A549 (cell line): ENCODE data around the gene ZBTB49. TPM values are rescaled to one million over a fixed set of nuclear protein-coding genes. Genes with fewer than 3 reads are reported as not detected.
A peak's percentile ranks its signal among the peaks of the same experiment; 100 is the strongest.

Source experiments
- ATAC-seq, 2 experiments: fragments of 200-7000 bp in 1 of 2; fragments of >200 bp in 1 of 2; cut with Nextera tagmentation in 1 of 2; cut with Tn5 transposase in 1 of 2; 3 replicates each; pipeline versions ENCODE4 v1.8.0 to v1.9.1; 2018 to 2020; ENCODE audit warnings: mild to moderate bottlenecking in 1 of 2, moderate library complexity in 1 of 2
- CTCF ChIA-PET: fragments of 300-600 bp; sonication (Branson Sonifier 250); formaldehyde crosslinking; extraction: SDS; loops from one replicate; lab custom pipeline; 2021; ENCODE audit warnings: antibody characterized with exemption, inconsistent platforms; lab: Yijun Ruan, JAX
- POLR2A ChIA-PET: fragments of 350-600 bp; formaldehyde crosslinking; extraction: SDS; loops from one replicate; lab custom pipeline; 2021; ENCODE audit warnings: antibody characterized with exemption, inconsistent platforms; lab: Yijun Ruan, JAX
- DNase-seq, 2 experiments: peaks; one replicate each; pipeline versions ENCODE4 v3.0.0 to v3.0.0-alpha.2; 2011 to 2016; ENCODE audit warnings: low read depth in 1 of 2, low spot score in 1 of 2
- FAIRE-seq: peaks from 2 replicates; lab custom pipeline; 2011; peaks lifted over from hg19 to GRCh38; lab: Jason Lieb, UNC
- H3K27ac ChIP-seq, 2 experiments: fragments of >200 bp; sonication (Bioruptor Twin); formaldehyde crosslinking; 3 replicates each; pipeline ENCODE4 v1.5.1; 2016 to 2017
- H3K4me1 ChIP-seq: fragments of >200 bp; sonication (Bioruptor Twin); formaldehyde crosslinking; 3 replicates; pipeline ENCODE4 v1.6.1; 2016
- H3K4me2 ChIP-seq: fragments of >200 bp; sonication (Bioruptor Twin); formaldehyde crosslinking; 3 replicates; pipeline ENCODE4 v1.6.1; 2016
- H3K4me3 ChIP-seq: fragments of >200 bp; sonication (Bioruptor Twin); formaldehyde crosslinking; 3 replicates; pipeline ENCODE4 v1.5.1; 2016
- H3K9me3 ChIP-seq: fragments of >200 bp; sonication (Bioruptor Twin); formaldehyde crosslinking; 3 replicates; pipeline ENCODE4 v1.6.1; 2016
- CBX8 ChIP-seq: fragments of 200-600 bp; sonication (generic); IDR thresholded peaks from 2 replicates; pipeline ENCODE4 v1.6.1; 2016
- CEBPB ChIP-seq, 2 experiments: fragments of >200 bp in 1 of 2; sonication (Bioruptor Twin) in 1 of 2; formaldehyde crosslinking in 1 of 2; IDR thresholded peaks; 2 replicates each; pipeline ENCODE4 v1.6.1; 2012 to 2016
- CHD4 ChIP-seq: fragments of 200-600 bp; sonication (generic); IDR thresholded peaks from 2 replicates; pipeline ENCODE4 v1.6.1; 2016; ENCODE audit warnings: antibody characterized with exemption, mild to moderate bottlenecking, borderline replicate concordance
- EHF ChIP-seq: fragments of 250-450 bp; sonication (Bioruptor Pico); IDR thresholded peaks from 2 replicates; pipeline ENCODE4 v1.5.0; 2020; ENCODE audit warnings: mild to moderate bottlenecking
- EP300 ChIP-seq, 2 experiments: fragments of >200 bp; sonication (Bioruptor Twin); formaldehyde crosslinking; IDR thresholded peaks; 2 replicates in 1 of 2; 3 replicates in 1 of 2; pipeline ENCODE4 v1.6.1; 2016 to 2017
- ESRRA ChIP-seq: fragments of 150-350 bp; IDR thresholded peaks from 2 replicates; pipeline ENCODE4 v1.6.1; 2014; ENCODE audit warnings: mild to moderate bottlenecking, low read length, borderline replicate concordance
- GATA3 ChIP-seq: IDR thresholded peaks from 2 replicates; pipeline ENCODE4 v1.6.1; 2012; ENCODE audit warnings: borderline replicate concordance
- HDAC2 ChIP-seq: fragments of 200-600 bp; sonication (generic); IDR thresholded peaks from 2 replicates; pipeline ENCODE4 v1.6.1; 2016
- HEYL ChIP-seq: fragments of 250-450 bp; sonication (Bioruptor Pico); IDR thresholded peaks from 2 replicates; pipeline ENCODE4 v1.8.0; 2021; ENCODE audit warnings: mild to moderate bottlenecking, moderate library complexity
- HOXB5 ChIP-seq: fragments of 250-450 bp; sonication (Bioruptor Pico); IDR thresholded peaks from 2 replicates; pipeline ENCODE4 v1.5.0; 2020; ENCODE audit warnings: mild to moderate bottlenecking, moderate library complexity
- JUNB ChIP-seq: fragments of >200 bp; sonication (Bioruptor Twin); formaldehyde crosslinking; IDR thresholded peaks from 2 replicates; pipeline ENCODE4 v1.6.1; 2016
- MAFK ChIP-seq: fragments of 450-650 bp; IDR thresholded peaks from 2 replicates; pipeline ENCODE4 v1.6.1; 2014; ENCODE audit not compliant: partially characterized antibody
- NR3C1 ChIP-seq: fragments of >200 bp; sonication (Bioruptor Twin); formaldehyde crosslinking; IDR thresholded peaks from 3 replicates; pipeline ENCODE4 v1.6.1; 2017
- PHF8 ChIP-seq: fragments of 200-600 bp; sonication (generic); IDR thresholded peaks from 2 replicates; pipeline ENCODE4 v1.6.1; 2016; ENCODE audit warnings: low read depth, mild to moderate bottlenecking, antibody characterized with exemption, moderate library complexity, borderline replicate concordance
- POLR2AphosphoS2 ChIP-seq: conservative IDR thresholded peaks from 2 replicates; pipeline ENCODE4 v1.6.1; 2012; ENCODE audit warnings: low read length, improper control_type of control experiment, inconsistent platforms
- RAD21 ChIP-seq, 2 experiments: fragments of >200 bp in 1 of 2; sonication (Bioruptor Twin) in 1 of 2; formaldehyde crosslinking in 1 of 2; IDR thresholded peaks in 1 of 2; conservative IDR thresholded peaks in 1 of 2; 2 replicates in 1 of 2; 3 replicates in 1 of 2; pipeline ENCODE4 v1.6.1; 2012 to 2018; ENCODE audit warnings: inconsistent platforms in 1 of 2
- RCOR1 ChIP-seq: fragments of 150-350 bp; IDR thresholded peaks from 2 replicates; pipeline ENCODE4 v1.6.1; 2014; ENCODE audit warnings: antibody characterized with exemption, low read length, low read depth
- SMC3 ChIP-seq: fragments of >200 bp; sonication (Bioruptor Twin); formaldehyde crosslinking; IDR thresholded peaks from 3 replicates; pipeline ENCODE4 v1.6.1; 2018; ENCODE audit warnings: inconsistent platforms
- SREBF2 ChIP-seq: fragments of 450-650 bp; IDR thresholded peaks from 2 replicates; pipeline ENCODE4 v1.6.1; 2014; ENCODE audit warnings: mild to moderate bottlenecking, moderate library complexity
- TP53 ChIP-seq: fragments of 250-450 bp; sonication (Bioruptor Pico); IDR thresholded peaks from 2 replicates; pipeline ENCODE4 v1.5.0; 2021; ENCODE audit warnings: mild to moderate bottlenecking, moderate library complexity
- ZC3H11A ChIP-seq: fragments of 450-650 bp; IDR thresholded peaks from 2 replicates; pipeline ENCODE4 v1.6.1; 2014; ENCODE audit warnings: antibody characterized with exemption, mild to moderate bottlenecking
- ZNF302 ChIP-seq: fragments of 250-450 bp; sonication (Bioruptor Pico); IDR thresholded peaks from 2 replicates; pipeline ENCODE4 v1.9.0; 2021; ENCODE audit warnings: inconsistent platforms, mild to moderate bottlenecking, moderate library complexity
- WGBS: methylation state at CpG from one replicate; pipeline ENCODE4 v1.1.6; 2017; ENCODE audit errors: missing lambda C conversion rate; 5-methylcytosine and 5-hydroxymethylcytosine counted together
- polyA plus RNA-seq, 4 experiments: library from polyadenylated mRNA; depleted of rRNA in 3 of 4; stranded (reverse); fragments of >200 nt; fragmentation: RNase III in 1 of 4; extraction: RNeasy Plus Mini Kit Qiagen cat#74134 plus additional on column Dnase treatment in 1 of 4; gene quantifications; 2 replicates in 3 of 4; 3 replicates in 1 of 4; pipeline ENCODE4 v1.2.3, GENCODE V29; 2011 to 2017
- TF ChIP-seq, protein P1 (sequence below): fragments of >200 bp; sonication (Bioruptor Twin); formaldehyde crosslinking; IDR thresholded peaks from 3 replicates; pipeline ENCODE4 v1.5.1; 2016
- TF ChIP-seq, protein P2 (sequence below): fragments of 150-350 bp; IDR thresholded peaks from 2 replicates; pipeline ENCODE4 v1.6.1; 2014; ENCODE audit warnings: low read depth, mild to moderate bottlenecking, low read length
- TF ChIP-seq, protein P3 (sequence below): IDR thresholded peaks from 2 replicates; pipeline ENCODE4 v1.6.1; 2012
- TF ChIP-seq, protein P4 (sequence below): fragments of 250-450 bp; sonication (Bioruptor Pico); IDR thresholded peaks from 2 replicates; pipeline ENCODE4 v1.5.0; 2021; ENCODE audit warnings: mild to moderate bottlenecking, moderate library complexity, borderline replicate concordance

Gene ZBTB49
- polyA plus RNA-seq, 2 of the 4 experiments (the other 2 are of a cell fraction): 1.9 to 3.1 TPM

DNA sequence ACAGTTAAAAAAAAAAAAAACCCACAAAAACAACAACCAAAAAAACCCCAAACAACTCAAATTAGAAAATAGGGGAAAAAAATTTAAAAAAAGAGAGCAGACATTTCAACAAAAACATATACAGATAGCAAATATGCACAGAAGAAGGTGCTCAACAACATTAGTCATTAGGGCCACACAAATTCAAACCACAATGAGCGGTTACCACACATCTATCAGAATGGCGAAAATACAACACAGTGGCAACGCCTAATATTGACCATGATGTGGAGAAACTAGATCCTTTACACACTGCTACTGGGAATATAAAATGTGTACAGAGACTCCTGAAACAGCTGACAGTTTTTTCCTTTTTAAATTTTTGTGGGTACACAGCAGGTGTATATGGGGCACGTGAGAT, 19.5 kb upstream of the ZBTB49 start:
- no peak for ATAC-seq
- Histone ChIP-seq H3K9me3 (no peaks in the 10 kb centered on the region), H3K27ac (no peak overlapping the region), H3K4me3 (no peak overlapping the region), H3K4me2 (no peak overlapping the region), H3K4me1 (no peaks in the 10 kb centered on the region)
- no peak for FAIRE-seq
- WGBS: 81% methylated on average over 4 of the region's 4 CpGs
- ChIA-PET POLR2A (no interaction called here), CTCF (interaction anchor here (1.1 kb wide), 1 partner anchor 12 kb away, joined by 3 read pairs; no protein-coding TSS in a partner anchor)
- TF ChIP-seq PHF8: no peak
- TF ChIP-seq, protein P1, sequence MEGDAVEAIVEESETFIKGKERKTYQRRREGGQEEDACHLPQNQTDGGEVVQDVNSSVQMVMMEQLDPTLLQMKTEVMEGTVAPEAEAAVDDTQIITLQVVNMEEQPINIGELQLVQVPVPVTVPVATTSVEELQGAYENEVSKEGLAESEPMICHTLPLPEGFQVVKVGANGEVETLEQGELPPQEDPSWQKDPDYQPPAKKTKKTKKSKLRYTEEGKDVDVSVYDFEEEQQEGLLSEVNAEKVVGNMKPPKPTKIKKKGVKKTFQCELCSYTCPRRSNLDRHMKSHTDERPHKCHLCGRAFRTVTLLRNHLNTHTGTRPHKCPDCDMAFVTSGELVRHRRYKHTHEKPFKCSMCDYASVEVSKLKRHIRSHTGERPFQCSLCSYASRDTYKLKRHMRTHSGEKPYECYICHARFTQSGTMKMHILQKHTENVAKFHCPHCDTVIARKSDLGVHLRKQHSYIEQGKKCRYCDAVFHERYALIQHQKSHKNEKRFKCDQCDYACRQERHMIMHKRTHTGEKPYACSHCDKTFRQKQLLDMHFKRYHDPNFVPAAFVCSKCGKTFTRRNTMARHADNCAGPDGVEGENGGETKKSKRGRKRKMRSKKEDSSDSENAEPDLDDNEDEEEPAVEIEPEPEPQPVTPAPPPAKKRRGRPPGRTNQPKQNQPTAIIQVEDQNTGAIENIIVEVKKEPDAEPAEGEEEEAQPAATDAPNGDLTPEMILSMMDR: no peak
- TF ChIP-seq HOXB5: no peak
- TF ChIP-seq EHF (CRISPR knock-in tag): no peak
- no peak for TF ChIP-seq RCOR1
- TF ChIP-seq, protein P2, sequence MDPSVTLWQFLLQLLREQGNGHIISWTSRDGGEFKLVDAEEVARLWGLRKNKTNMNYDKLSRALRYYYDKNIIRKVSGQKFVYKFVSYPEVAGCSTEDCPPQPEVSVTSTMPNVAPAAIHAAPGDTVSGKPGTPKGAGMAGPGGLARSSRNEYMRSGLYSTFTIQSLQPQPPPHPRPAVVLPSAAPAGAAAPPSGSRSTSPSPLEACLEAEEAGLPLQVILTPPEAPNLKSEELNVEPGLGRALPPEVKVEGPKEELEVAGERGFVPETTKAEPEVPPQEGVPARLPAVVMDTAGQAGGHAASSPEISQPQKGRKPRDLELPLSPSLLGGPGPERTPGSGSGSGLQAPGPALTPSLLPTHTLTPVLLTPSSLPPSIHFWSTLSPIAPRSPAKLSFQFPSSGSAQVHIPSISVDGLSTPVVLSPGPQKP: no peak
- TF ChIP-seq SREBF2: no peak
- DNase-seq: no peak

DNA sequence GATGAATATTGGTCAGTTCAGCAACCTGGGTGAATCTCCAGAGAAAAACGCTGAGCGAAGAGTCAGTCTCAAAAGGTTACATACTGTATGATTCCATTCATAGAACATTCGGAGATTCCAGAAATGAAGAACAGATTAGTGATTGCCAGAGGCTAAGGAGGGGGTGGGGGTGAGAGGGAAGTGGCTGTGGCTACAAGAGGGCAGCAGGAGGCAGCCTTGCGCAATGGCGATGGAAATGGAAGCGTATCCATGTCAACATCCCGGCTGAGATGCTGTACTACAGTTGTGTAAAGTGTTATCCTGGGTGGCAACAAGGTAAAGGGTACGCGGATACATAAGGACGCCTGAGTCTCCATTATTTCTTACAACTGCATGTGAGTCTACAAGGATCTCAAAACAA, 18.1 kb upstream of the ZBTB49 start:
- FAIRE-seq (no peak), ATAC-seq (no peak), DNase-seq (peak in 1 of 2 experiments; percentile 12)
- no peak overlapping the region for H3K27ac ChIP-seq
- H3K4me1 ChIP-seq: no peaks in the 10 kb centered on the region
- no peak overlapping the region for H3K4me2 ChIP-seq
- 87% methylated on average over 10 of the region's 10 CpGs for WGBS
- TF ChIP-seq HEYL: no peak
- no peak for TF ChIP-seq ESRRA
- TF ChIP-seq CEBPB (IDR thresholded peaks at IDR 0.05): peak in 1 of 2 experiments; percentile 73; a peak in 2 of 4 replicates
- TF ChIP-seq POLR2AphosphoS2: no peak
- no peak for TF ChIP-seq NR3C1
- no peak for TF ChIP-seq ZNF302 (CRISPR knock-in tag)
- TF ChIP-seq RAD21 (conservative IDR thresholded peaks at IDR 0.05 in 1 of 2, IDR thresholded peaks at IDR 0.05 in 1 of 2): no peak
- no peaks in the 10 kb centered on the region for H3K9me3 ChIP-seq
- ChIA-PET CTCF (interaction anchor here (0.8 kb wide), 1 partner anchor 12 kb away, joined by 4 read pairs; no protein-coding TSS in a partner anchor), POLR2A (no interaction called here)
- H3K4me3 ChIP-seq: no peak overlapping the region

- Histone ChIP-seq H3K4me1 (no peaks in the 10 kb centered on the region), H3K9me3 (no peaks in the 10 kb centered on the region), H3K27ac (no peak overlapping the region), H3K4me3 (no peak overlapping the region), H3K4me2 (no peak overlapping the region)
- 94% methylated on average over 14 of the region's 14 CpGs for WGBS
- DNase-seq (no peak), FAIRE-seq (no peak), ATAC-seq (no peak)
- ChIA-PET POLR2A (no interaction called here), CTCF (interaction anchor here (0.7 kb wide), 1 partner anchor 9 kb away, joined by 3 read pairs; no protein-coding TSS in a partner anchor)
- TF ChIP-seq TP53 (CRISPR knock-in tag): no peak
Measured at GRCh38 chr4:4274226-4274625, 15.8 kb upstream of the ZBTB49 start.

DNA sequence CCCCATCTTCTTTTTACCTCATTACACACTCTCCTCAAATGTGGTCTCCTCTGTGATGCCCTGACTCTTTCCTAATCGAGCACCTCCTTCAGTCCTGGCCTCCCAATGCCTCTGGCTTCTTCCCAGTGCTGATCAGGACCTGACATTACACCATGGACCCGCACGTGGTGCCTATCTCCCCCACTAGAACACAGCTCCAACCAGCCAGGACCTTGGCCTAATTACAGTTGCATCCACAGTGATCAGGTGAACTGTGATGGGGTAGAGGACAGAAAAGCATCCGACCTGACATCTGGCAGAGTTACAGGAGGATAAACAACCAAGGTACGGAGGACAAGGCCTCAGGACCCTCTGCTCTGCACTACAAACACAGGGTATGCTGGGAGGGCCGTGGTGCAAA, 12.5 kb upstream of the ZBTB49 start:
- H3K4me1 ChIP-seq: no peaks in the 10 kb centered on the region
- no peak for FAIRE-seq
- no peak for DNase-seq
- WGBS: 71% methylated on average over 5 of the region's 6 CpGs
- no peak overlapping the region for H3K4me2 ChIP-seq
- POLR2A ChIA-PET: no interaction called here
- no peak overlapping the region for H3K4me3 ChIP-seq
- CTCF ChIA-PET: no interaction called here
- no peak for ATAC-seq
- no peaks in the 10 kb centered on the region for H3K9me3 ChIP-seq
- no peak overlapping the region for H3K27ac ChIP-seq
- TF ChIP-seq, protein P3, sequence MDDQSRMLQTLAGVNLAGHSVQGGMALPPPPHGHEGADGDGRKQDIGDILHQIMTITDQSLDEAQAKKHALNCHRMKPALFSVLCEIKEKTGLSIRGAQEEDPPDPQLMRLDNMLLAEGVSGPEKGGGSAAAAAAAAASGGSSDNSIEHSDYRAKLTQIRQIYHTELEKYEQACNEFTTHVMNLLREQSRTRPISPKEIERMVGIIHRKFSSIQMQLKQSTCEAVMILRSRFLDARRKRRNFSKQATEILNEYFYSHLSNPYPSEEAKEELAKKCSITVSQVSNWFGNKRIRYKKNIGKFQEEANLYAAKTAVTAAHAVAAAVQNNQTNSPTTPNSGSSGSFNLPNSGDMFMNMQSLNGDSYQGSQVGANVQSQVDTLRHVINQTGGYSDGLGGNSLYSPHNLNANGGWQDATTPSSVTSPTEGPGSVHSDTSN: no peak
- no peak for TF ChIP-seq ZC3H11A
- no peak for TF ChIP-seq SMC3
- no peak for TF ChIP-seq EP300 (IDR thresholded peaks at IDR 0.05)
- TF ChIP-seq HDAC2: no peak
- no peak for TF ChIP-seq GATA3
- TF ChIP-seq, protein P4, sequence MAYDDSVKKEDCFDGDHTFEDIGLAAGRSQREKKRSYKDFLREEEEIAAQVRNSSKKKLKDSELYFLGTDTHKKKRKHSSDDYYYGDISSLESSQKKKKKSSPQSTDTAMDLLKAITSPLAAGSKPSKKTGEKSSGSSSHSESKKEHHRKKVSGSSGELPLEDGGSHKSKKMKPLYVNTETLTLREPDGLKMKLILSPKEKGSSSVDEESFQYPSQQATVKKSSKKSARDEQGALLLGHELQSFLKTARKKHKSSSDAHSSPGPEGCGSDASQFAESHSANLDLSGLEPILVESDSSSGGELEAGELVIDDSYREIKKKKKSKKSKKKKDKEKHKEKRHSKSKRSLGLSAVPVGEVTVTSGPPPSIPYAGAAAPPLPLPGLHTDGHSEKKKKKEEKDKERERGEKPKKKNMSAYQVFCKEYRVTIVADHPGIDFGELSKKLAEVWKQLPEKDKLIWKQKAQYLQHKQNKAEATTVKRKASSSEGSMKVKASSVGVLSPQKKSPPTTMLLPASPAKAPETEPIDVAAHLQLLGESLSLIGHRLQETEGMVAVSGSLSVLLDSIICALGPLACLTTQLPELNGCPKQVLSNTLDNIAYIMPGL: no peak
- TF ChIP-seq NR3C1: no peak
- no peak for TF ChIP-seq JUNB
- TF ChIP-seq MAFK: no peak
- TF ChIP-seq CBX8: no peak
- no peak for TF ChIP-seq CHD4
